NCI-H748 (cell line): Measurements from ENCODE around the gene HMGCLL1.

ENCODE experiments used
- DNase-seq: peaks from one replicate; lab custom pipeline; 2025; ENCODE audit not compliant: unreplicated experiment; lab: John Stamatoyannopoulos, UW

Gene HMGCLL1

DNA sequence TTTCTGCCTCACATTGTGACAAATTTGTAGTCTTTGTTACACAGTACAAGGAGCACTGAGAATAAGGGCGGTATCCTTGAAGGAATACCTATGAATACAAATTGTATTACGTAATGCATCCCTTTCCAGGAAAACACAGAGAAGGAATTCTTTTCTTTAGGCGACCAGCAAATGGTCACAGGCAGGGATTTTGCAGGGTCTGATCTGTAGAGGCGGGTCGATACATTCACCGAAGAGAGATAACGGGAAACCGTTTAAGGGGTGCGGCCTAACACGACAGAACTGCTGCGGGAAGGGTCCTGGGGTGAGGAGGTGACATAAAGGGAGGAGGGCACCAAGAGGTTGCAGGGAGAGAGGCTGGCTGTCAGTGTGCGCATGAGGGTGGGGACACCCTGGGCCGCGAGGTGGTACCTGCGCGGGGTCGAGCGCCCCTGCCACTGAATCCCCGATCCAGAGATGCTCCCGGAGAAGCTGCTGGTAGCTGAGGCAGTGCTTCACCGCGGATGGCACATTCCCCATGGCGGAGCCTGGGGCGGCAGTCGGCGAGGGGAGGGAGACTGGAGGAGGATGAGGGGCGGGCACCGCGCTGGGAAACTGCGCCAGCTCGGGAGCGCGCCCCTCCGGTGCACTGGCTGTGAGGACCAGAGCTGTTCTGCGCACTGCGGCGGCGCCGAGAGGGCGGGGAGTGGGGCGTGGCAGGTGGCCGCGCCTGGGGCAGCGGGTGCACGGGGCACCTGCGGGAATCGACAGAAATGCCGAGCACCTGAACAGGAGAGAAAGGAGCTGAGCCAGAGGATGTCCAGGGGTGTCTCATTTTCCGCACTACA is at the start of gene HMGCLL1:
HMGCLL1 (minus strand) TSS at position 656 of the 827 bp plus-strand sequence; CDS start at position 519, 137 bp downstream.
- DNase-seq = peak; percentile 85

- DNase-seq = no peak
Measured at GRCh38 chr6:55621993-55622392, 43.0 kb upstream of the HMGCLL1 start.

- no peak for DNase-seq
Measured at GRCh38 chr6:55621244-55621643, 42.3 kb upstream of the HMGCLL1 start.

- DNase-seq = peak; percentile 24
Measured at GRCh38 chr6:55617272-55617671, 38.3 kb upstream of the HMGCLL1 start.

DNA sequence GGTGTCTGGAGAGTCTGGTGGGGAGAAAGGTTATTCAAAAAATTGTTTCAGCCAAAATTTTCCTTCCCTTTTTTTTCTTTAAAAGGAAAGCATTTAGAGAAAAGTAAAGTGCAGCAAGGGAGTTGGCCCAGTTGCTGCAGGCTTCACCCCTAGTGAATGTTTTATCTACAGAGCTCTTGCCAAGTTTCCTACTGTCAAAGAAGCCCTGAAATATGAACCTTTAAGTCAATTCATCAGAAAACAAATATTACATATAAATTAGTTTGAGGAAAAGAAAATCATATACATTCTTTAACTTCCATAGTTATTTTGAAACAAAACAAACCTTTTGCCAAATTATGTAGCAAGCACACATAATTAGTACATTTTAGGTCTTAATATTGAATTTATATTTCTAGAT is 25.0 kb upstream of the HMGCLL1 start:
- no peak for DNase-seq

DNA sequence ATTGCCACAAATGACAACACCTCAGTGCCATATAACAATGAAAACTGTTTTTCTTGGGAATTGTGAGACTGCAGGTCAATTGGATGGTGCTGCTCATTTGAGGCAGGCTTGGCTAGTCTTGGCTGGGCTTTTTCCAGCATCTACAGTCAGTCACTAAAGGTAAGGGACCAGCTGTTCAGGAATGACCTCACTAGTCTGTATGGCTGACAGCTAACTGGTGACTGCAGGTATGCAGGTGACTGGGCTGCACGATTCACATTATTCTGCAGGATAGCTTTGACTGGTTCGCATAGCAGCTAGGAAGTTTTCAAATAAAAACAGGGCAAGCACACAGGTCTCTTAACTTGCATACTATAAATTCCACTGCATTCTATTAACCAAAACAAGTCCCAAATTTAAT is 22.1 kb upstream of the HMGCLL1 start:
- DNase-seq = no peak

- no peak for DNase-seq
Measured at GRCh38 chr6:55594442-55594841, 15.4 kb upstream of the HMGCLL1 start.

- DNase-seq = no peak
Measured at GRCh38 chr6:55584654-55585354, 5.8 kb upstream of the HMGCLL1 start.

DNA sequence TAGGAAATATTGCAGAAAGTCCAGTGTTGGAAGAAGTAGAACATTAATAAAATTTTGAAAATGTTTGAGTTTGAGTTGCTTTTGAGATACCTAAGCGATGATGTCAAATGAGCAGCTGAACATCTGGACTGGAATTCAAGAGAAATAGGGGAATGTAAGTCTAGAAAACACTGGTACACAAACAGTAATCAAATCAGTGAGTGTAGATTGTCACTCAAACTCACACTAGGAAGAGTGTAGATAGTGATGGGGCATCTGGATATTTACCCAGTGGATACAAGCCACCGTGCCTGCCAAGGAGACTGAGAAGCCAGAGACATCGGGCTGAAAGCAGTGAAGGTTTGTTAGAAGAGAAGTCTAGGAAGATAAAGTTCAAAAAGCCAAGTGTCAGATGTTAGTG is 2.2 kb downstream of the HMGCLL1 start:
- DNase-seq = no peak

GRCh38 chr6:55574556-55574955 is 4.4 kb downstream of the HMGCLL1 start:
- no peak for DNase-seq

DNA sequence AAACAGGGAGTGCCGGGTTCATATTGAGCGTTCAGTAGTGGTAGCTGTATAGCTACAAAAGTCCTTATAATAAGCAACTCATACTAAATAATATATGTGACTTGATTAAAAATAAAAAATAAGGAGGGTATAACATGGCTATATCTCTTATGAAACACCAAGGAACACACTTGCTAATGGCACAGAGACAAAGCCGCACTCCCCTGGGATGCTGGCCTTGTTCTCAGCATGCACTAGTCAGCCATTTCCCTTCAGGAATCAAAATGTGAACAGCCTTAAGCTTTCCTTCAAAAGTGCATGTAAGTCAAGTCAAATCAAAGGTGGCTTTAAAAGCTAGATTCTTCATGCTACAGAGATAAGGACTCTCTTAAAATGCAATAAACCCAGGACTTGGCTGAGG is 9.4 kb downstream of the HMGCLL1 start:
- DNase-seq = no peak

- DNase-seq = no peak
Measured at GRCh38 chr6:55568808-55569439, 10.1 kb downstream of the HMGCLL1 start.

- no peak for DNase-seq
Measured at GRCh38 chr6:55567558-55567957, 11.4 kb downstream of the HMGCLL1 start.

DNA sequence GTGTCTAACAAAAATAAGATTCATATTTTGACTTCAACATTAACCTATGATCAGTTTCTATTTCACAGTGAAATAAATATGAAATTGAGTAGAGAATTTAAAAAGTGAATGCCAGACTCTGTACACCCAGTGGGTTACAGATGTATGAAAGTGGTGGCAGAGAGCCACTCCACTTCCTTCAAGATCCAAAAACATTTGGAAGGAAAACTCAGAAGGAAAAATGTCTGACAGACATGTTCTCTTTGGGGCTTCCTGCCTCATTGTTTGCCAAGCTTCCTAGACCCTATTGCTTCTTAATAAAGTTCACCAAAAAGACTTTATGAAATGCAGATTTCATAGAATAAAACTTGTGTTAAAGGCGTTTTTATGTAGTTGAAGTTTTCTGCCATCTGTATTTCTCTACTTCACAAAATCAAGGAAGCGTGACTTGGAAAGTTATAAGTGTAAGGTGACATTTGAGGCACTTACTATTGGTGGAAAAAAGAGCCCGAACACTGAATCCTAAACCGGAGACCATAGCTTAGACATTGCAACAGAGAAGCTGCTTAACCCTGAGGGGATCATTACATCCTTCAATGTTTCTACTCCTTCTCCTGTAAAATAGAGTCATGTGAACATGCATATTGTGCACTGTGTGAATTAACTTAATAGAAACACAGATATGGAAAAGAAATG is 12.8 kb downstream of the HMGCLL1 start:
- no peak for DNase-seq

- DNase-seq = no peak
Measured at GRCh38 chr6:55562318-55562717, 16.7 kb downstream of the HMGCLL1 start.

DNA sequence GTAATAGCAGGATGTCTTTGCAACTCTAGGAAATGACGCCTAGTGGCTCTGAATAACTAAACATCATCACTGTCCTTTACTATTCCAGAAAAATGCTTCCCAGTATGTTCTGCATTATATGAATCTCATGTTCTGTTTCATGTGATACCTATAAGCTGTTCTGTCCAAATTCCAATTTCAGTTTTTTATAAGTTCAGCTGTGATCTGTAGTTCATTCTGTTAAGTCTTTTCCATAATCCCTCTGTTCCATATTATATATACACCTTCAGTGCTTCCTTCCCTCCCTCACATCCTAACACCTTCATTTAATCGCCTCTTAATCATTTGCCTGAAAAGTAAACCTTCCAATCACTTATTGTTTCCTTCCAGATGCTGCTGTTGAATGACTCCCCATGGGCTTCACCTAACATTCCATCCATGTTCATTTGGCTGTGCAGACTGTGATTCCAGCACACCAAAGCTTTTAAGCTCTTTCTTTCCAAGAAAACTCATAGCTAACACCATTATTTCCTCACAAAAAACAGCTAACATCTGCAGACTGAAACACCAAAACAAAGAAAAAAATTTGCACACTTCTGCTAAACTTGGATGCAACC is 18.6 kb downstream of the HMGCLL1 start:
- no peak for DNase-seq

DNA sequence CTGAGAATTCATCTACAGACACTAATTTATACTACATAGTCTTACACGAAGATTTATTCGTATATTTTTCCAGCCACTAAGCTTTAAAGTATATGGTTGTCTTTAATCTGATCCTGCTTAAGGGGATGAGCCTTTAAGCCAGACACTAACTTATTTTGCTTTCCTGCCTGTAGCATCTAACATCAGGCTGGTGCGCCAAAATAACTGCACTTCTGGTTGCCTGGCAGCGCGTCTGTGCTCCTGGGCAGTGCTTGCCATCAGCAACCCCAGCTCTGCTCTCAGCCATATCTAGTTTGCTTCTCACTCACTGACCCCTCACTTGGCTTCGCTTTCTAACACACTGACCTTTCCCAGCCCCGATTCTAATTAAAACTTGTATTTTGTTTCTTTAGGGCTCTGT is 21.8 kb downstream of the HMGCLL1 start:
- DNase-seq = no peak

- no peak for DNase-seq
Measured at GRCh38 chr6:55545791-55546190, 33.2 kb downstream of the HMGCLL1 start.

DNA sequence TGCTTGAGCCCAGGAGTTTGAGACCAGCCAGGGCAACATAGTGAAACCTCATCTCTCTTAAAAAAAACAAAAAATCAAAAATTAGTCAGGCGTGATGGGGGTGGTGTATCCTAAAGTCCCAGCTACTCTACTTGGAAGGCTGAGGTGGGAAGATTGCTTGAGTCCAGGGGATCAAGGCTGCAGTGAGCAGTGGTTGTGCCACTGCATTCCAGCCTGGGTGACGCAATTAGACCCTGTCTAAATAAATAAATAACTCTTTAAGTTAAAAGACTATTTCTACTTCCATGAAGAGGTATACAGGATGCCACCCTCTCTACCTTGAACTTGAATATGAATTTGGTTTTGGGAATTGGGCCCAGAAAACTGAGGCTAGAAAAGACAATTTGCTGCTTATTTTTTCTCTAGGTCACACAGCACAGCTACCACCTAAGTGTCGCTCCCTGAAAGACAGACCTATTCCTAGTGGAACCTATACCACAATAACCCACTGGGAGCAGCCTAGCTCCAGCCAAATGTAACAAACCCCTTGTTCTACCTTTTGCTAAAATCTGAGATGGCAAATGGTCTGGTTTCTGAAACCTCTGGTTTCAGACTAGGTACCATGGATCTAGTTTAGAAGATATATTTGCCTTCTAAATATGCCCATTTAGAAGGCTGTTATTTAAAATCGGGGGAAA is 35.2 kb downstream of the HMGCLL1 start:
- peak; percentile 15 for DNase-seq

DNA sequence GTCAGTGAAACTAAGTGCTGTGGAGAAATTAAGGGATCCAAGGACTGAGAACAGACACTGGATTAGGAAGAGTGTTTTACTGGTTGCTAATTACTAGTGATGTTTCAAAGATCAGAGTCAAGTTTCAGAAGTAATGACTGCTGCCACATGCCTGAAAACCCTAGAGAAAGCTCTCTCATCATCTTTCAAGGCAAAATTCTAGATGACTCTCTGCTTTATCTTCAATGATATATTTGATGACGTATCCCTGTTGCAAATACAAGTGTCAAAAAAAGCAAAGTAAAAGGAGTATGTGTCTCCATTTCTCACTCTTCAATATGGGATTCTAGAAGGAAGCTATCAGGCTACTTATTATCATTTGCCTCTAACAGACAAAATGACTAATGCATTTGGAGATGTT is 38.0 kb downstream of the HMGCLL1 start:
- DNase-seq = no peak
